ENCODE data around the gene SUCO. TPM values are rescaled to one million over a fixed set of nuclear protein-coding genes. Genes with fewer than 3 reads are reported as not detected.

The SUCO gene
- total RNA-seq, 1 experiment from 2014 or later = 27.7 TPM

DNA sequence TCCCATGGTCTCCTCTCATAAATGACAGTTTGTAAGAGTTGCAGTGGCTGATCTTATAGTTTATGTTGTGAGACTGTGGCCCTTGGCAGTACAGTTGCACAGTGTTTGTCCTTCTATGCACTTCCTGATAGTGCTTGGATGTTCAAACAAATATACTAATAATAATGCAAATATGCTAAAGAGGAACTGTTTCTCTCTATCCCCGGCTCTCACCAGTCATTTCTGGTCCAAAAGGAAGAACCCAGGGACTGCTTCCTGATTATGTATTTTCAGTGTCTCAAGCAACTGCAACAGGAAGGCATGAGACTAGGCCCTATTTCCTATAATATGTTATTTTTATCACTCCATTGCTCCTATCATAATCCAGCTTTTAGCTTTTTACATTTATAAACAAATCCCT, 17.0 kb upstream of the SUCO start:
- no peak for DNase-seq (ENCODE audit: extremely low read depth, low read depth)

DNA sequence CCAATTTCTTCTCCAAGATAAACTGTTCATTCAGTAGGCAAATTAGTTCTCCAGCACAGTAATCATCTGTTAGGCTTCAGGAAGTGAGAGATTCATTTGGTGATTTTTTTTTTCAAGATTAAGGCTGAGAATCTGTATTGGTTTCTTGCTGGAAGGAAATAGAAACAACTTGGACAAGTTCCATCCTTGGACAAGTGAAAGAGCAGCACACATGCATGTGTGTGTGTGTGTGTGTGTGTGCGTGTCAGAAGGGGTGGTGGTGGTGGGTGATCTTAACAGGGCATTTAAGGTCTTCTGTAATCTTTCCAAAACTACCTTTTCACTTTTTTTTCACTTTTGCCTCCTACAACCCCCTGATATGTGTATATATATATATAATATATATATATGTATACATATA, 15.9 kb upstream of the SUCO start:
- DNase-seq (ENCODE audit: extremely low read depth, low read depth) = no peak

DNA sequence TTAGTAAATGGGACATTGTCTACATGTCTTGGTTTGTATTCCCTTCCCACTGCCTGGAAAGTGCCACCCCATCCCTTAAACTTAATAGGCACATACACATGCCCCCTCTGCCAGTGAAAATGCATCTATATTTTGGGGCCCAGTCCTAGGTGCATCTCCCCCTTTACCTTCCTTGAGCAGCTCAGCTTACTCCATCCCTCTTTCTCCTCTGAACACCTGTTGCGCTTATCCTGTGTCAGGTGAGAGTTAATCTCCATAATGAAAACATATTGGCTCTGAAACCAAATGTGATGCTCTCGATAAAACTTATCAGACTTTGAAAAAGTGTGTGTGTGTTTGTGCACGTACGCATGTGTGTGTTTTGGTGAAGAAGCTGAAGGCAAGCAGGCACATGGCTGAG, 15.4 kb upstream of the SUCO start:
- no peak for DNase-seq (ENCODE audit: extremely low read depth, low read depth)

GRCh38 chr1:172529304-172529703, 3.6 kb upstream of the SUCO start:
- no peak for DNase-seq (ENCODE audit: extremely low read depth, low read depth)

- no peak for DNase-seq (ENCODE audit: extremely low read depth, low read depth)
Observed at GRCh38 chr1:172530000-172530399, 3.0 kb upstream of the SUCO start.

DNA sequence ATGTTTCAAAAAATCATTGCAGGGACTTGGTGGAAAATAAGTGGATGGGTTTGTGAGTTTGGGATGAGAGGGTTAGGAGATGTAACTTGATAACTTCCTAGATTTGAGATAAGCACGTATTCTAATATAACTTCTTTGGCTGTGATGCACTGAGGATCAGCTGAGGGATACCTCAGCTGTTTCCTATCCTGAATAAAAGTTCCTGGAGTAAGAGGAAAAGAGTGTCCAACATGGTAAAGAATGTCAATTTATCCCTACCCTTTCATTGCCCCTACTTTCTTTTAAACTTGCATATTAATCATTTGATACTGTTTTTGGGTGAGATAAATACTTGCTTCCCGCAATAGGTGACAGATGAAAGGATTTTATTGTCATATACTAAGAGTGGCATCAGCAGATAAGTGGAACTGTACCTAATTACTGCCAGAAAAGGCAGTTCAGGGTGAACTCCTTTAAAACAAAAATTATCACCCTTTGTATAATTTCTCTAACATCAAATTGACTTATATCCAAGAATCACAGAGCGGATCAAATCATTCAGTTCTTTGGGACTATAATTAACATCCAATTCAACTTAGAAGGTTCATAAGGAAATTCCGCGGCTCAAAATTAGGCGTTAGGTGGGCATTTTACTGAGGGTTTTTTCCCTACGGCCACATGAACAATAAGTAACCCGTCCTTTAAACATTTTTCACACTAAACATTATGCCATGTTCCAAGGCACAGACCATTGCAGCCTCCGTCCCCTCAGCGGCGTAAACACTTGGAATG, 1.4 kb upstream of the SUCO start:
- DNase-seq (ENCODE audit: extremely low read depth, low read depth) = no peak

- peak; percentile 99 for DNase-seq (ENCODE audit: extremely low read depth, low read depth)
Observed at GRCh38 chr1:172532183-172532699, 709 bp upstream of the SUCO start.

- peak; percentile 11 for DNase-seq (ENCODE audit: extremely low read depth, low read depth)
Observed at GRCh38 chr1:172533513-172534151, 682 bp downstream of the SUCO start.

DNA sequence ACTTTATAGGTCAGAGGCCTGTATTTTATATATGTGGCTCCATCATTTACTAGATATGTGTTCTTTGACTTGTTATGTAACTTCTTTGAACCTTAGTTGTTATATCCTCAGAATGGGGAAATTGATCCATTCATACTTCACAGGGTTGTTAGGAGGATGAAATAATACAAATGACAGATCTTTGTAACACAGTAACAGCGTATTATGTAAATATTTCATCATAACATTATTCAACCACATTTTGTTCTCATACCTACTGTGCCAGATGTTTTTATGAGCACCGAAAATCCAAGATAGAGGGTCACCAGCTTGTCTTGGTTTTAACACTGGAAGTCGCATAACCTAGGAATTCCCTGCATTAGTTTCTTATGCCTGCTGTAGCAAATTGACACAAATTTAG, 3.3 kb downstream of the SUCO start:
- no peak for DNase-seq (ENCODE audit: extremely low read depth, low read depth)

DNA sequence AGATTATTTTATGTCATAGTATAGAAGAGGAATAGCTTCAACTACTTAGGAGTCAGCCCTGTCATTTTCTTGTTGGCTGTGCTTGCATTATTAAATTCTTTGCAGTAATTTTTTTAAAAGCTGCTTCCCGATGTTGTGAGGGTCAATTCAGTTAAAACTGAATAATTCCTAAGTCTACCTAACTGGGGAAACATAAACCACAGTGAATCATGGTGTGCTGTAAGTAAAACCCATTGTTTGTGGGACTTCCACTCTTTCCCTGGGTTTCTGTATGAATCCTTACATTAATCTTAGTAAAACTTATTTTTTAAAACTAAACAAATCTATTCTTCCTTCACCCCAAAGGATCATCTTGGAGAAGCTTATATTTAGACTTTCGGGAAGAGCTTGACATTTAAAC, 4.4 kb downstream of the SUCO start:
- DNase-seq (ENCODE audit: extremely low read depth, low read depth) = no peak

GRCh38 chr1:172537827-172538391, 5.0 kb downstream of the SUCO start:
- no peak for DNase-seq (ENCODE audit: extremely low read depth, low read depth)

- no peak for DNase-seq (ENCODE audit: extremely low read depth, low read depth)
Observed at GRCh38 chr1:172540635-172541034, 7.7 kb downstream of the SUCO start.

DNA sequence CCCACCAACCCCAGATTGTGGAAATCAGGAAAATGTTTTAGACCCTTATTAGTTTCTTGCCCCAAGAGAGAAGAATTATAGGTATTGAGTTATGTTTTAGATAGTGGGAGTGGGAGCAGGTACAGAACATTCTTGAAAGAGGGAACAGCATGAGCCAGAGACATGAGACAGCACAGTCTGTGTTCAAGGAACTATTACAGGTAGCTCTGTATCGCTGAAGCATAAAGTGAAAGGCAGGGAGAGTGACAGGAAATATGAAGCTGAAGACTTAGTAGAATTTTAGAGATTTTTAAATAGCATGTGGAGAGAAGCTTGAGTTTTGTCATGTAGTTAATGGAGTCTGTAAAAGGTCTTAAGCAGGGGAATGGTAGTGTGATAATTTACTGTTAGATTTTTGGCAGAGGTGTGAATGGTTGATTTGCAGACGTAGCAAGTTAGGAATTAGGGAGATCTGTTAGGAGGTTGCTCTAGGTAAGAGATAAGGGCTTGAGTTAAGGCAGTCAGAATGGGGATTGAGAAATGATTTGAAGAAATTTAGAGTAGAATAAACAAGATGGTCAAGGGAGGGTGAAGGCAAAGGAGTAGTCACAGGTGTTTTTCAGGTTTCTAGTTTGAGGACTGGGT, 11.6 kb downstream of the SUCO start:
- DNase-seq (ENCODE audit: extremely low read depth, low read depth) = no peak

DNA sequence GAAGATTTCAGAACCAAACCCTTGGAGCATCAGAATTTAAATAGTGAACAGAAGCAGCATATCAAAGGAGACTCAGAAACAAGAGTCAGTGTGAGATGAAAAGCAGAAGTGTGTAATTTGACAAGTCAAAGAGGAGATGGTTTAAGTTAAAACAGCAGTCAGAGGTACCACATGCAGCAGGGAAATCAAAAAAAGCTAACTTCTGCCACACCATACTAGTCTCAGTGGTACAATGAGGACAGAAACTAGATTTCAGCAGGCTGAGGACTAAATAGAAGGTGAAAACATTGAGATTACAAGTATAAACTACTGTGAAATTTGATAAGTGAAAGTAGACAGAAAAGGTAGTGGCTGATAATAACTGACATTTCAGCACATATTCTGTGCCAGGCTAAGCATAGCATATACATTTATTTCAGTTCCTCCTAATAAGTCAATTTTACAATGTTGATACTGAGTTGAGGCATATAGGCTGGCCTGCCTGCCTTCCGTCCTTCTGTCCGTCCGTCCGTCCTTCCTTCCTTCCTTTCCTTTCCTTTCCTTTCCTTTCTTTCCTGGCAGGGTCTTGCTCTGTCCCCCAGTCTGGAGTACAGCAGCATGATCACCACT, 12.6 kb downstream of the SUCO start:
- DNase-seq (ENCODE audit: extremely low read depth, low read depth) = no peak

DNA sequence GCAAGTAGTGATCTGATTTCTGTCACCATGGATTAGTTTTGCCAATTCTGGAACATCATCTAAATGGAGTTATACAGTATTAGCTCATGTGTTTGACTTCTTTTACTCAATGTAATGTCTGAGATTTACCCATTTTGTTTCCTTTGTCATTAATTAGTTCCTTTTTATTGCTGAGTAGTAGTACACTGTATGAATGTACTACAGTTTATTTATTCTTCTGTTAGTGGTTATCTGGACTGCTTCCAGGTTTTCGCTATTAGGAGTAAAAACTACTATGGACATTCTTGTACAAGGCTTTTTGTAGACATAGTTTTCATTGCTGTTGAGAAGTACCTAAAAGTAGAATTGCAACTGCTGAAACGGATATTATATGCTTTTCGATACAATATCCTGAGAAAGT, 14.1 kb downstream of the SUCO start:
- no peak for DNase-seq (ENCODE audit: extremely low read depth, low read depth)

GRCh38 chr1:172549621-172550280, 16.8 kb downstream of the SUCO start:
- DNase-seq (ENCODE audit: extremely low read depth, low read depth) = no peak

DNA sequence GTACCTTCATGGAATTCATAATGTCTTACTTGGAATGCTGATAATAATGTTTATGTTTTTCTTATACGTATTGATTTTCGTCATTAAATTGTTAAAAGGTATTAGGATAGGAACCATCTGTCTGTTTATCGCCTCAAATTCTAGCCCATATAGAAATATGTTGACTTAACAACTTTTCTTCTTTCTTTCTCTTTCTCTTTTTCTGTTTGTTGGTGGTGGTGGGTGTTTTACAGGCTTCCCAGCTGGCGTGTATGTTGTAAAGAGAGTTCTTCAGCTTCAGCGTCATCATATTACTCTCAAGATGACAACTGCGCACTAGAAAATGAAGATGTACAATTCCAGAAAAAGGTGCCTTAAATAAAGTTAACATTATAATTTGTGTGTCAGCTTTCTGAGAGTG, 18.3 kb downstream of the SUCO start:
- no peak for DNase-seq (ENCODE audit: extremely low read depth, low read depth)

DNA sequence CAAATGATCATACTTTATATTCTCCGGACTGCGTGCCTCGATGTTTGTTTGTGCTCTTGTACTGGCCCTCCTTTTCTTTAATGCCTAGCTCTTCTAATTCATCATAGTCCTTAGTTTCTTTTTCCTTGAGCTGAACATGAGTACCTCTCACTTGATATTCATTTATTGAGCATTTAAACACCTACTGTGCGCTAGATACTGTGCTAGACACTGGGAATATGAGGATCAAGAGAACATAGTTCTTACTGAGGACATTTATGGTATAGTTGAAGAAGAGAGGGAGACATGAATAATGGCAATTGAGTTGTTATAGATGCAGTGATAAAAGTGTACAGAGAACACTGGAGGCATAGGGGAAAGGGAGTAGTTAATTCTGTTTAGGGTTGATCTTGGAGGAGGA, 22.0 kb downstream of the SUCO start:
- DNase-seq (ENCODE audit: extremely low read depth, low read depth) = no peak

- no peak for DNase-seq (ENCODE audit: extremely low read depth, low read depth)
Observed at GRCh38 chr1:172556461-172556860, 23.5 kb downstream of the SUCO start.

DNA sequence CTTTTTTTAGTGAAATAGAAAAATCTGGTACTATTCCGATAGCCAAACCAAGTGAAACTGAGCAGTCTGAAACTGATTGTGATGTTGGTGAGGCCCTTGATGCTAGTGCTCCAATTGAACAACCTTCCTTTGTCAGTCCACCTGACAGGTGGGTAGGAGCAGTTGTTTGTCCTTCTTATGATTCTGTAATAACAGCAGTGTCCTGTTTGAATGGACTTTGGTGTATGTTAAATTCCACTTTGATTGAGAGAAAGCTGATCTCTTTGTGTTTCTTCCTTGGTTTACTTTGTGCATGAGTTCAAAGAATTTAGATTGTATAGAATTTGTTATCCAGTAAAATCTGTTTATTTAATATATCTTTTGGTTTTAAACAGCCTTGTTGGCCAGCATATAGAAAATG, 24.3 kb downstream of the SUCO start:
- no peak for DNase-seq (ENCODE audit: extremely low read depth, low read depth)

All from NCI-H460 (cell line).